Raji (cell line): ENCODE results near the gene PARP15.

Experiments
- POLR2A ChIP-seq: IDR thresholded peaks from 2 replicates; pipeline ENCODE4 v1.6.1; 2011; ENCODE audit warnings: low read depth, low read length, control low read depth; ENCODE audit not compliant: insufficient read depth

The PARP15 gene

DNA sequence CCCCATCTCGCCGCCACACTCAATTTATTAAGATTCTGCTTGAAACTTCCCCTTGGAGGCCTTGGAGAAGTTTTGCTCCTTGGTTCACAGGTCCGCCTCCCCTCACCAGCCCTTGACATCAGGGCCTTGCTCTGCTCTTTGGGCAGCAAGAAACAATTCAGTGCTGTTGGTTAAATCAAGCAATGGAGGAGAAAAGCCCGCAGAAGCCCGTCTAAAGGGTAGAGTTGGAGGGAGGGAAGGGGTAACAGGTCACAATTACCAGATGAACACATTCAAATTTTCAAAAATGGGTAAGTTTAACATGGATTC, 13.8 kb upstream of the PARP15 start:
- TF ChIP-seq POLR2A = no peak

DNA sequence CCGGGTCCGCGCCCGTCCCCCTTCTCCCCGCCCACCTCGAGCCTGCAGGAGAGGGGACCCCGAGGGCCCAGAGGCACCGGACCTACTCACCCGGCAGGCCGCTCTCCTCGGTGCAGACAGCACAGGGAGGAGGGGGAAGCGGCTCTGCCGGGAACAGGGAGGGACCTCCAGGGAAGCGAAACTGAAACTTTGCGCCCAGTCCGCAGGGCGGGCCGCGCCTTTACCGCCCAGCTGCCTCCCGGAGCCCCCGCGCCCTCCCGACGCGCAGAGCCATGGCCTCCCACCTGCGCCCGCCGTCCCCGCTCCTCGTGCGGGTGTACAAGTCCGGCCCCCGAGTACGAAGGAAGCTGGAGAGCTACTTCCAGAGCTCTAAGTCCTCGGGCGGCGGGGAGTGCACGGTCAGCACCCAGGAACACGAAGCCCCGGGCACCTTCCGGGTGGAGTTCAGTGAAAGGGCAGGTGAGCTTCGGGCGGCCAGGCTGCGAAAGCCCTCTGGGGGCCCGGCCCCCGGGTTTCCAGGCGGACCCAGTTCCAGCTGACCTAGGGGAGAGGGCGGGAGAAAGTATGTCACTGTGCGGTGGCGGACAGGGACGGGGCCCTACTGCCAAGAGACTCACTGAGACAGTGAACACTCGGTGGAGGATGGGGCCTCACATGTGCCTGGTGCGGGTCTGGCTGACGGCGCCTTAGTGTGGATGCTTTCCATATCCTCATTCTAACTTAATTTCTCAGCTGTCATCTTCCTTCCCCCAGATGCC, 13.1 kb upstream of the PARP15 start, which contains the start of the genes DTX3L and PARP9:
Gene DTX3L, plus strand, starts transcription at position 184 of the 758 bp plus-strand sequence. Its CDS starts 89 bp downstream, at position 273.
Gene PARP9, minus strand, starts transcription at position 146 of the 758 bp plus-strand sequence. CDS start 4,680 bp downstream, outside the sequence.
- TF ChIP-seq POLR2A = peak; percentile 61; the same call in 1 of the 2 replicates

GRCh38 chr3:122568755-122569154, 8.7 kb upstream of the PARP15 start:
- TF ChIP-seq POLR2A = no peak

DNA sequence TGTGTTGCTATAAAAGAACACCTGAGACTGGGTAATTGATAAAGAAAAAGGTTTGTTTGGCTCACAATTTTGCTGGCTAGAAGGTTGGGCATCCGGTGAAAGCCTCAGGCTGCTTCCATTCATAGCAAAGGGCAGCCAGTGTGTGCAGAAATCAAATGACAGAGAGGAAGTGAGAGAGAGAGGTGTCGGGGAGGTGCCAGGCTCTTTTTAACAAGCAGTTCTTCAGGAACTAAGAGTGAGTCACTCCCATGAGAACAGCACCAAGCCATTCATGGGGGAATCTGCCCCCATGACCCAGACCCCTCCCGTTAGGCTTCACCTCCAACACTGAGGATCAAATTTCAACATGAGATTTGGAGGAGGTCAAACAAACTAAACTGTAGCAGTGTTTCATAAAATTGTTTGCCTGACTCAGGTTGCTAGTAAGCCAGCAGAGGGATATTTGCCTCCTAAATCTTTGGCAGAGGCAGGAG, 4.5 kb upstream of the PARP15 start:
- no peak for TF ChIP-seq POLR2A

GRCh38 chr3:122576174-122576940, 1.1 kb upstream of the PARP15 start:
- no peak; the same call in 1 of the 2 replicates for TF ChIP-seq POLR2A

DNA sequence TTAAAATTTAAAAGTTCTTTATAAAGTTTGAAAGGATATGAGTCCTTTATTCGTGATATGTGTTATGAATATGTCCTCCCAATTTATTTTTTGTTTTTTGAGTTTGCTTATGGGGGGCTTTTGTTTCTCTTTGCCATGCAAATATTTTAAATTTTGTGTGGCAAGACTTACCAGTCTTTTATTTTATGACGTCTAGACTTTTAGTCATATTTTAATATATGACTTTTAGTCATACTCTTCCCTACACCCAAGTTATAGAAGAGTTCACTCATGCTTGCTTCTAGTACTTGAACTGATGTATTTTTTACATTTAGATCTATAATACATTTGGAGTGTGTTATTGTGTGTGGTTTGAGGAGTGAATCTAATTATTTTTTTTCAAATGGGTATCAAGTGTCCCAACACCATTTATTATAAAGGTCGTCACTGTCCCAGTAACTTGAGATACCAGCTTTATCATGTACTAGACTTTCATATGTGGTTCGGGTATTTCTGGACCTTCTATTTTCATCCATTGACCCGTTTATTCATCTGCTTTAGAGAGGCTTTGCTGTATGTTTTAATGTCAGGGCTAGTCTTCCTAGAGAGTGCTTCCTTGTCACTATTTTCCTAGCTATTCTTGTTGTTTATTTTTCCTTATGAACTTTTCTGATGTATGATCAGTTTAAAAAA, 755 bp downstream of the PARP15 start:
- TF ChIP-seq POLR2A = no peak

DNA sequence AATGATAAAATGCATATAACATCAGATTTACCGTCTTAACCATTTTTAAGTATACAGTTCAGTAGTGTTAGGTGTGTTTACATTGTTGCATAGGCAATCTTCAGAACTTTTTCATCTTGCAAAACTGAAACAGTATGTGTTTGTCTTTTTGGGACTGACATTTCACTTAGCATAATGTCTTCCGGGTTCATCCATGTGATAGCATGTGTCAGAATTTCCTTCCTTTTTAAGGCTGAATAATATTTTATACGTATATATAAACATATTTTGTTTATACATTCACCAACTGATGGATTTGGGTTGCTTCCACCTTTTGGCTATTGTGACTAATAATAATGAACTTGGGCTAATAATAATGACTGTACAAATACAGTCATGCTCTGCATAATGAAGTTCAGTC, 3.0 kb downstream of the PARP15 start:
- no peak for TF ChIP-seq POLR2A

- no peak for TF ChIP-seq POLR2A
Measured at GRCh38 chr3:122581622-122582021, 4.2 kb downstream of the PARP15 start.

DNA sequence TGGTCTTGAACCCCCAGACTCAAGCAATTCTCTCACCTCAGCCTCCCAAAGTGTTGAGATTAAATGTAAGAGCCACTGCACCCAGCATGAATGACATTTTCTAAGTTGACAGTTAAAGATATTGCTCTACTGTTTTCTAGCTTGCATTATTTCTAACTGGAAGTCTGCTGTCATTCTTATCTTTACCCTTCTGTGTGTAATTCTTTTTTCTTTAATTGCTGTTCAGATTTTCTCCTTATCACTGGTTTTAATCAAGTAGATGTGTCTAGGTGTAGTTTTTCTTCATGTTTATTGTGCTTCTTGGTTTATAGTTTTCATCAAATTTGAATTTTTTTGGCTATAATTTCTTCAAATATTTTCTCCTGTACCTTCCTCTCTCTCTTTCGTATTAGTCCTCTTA, 4.9 kb downstream of the PARP15 start:
- no peak for TF ChIP-seq POLR2A

DNA sequence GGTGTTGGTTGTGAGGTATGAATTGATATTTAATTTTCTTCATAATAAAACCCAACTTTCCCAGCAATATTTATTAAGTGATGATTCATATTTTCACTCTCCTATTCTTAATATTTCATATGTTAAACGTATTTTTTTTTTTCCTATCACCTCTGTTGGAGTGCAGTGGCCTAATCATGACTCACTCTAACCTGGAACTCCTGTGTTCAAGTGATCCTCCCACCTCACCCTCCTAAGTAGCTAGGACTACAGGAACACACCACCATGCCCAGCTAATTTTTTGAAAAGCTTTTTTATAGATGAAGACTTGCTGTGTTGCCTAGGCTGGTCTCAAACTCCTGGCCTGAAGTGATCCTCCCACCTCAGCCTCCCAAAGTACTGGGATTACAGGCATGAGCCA, 8.6 kb downstream of the PARP15 start:
- TF ChIP-seq POLR2A = no peak

DNA sequence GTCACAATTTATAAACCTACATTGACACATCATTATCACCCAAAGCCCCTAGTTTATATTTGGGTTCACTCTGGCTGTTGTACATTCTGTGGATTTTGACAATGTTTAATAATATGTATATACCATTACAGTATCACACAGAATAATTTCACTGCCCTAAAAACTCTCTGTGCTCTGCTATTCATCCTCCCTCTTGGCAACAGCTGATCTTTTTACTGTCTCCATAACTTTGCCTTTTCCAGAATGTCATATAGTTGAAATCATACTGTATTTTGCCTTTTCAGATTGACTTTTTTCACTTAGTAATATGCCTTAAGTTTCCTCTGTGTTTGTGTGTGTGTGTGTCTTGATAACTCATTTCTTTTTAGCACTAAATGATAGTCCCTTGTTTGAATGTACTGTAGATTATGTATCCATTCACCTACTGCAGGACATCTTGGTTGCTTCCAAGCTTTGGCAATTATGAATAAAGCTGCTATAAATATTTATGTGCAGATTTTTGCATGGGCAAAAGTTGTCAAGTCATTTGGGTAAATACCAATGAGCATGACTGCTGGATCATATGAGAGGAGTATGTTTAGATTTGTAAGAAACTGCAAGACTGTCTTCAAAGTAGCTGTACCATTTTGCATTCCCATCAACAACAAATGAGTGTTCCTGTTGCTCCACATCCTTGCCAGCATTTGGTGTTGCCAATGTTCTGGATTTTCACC, 9.5 kb downstream of the PARP15 start:
- no peak for TF ChIP-seq POLR2A

- TF ChIP-seq POLR2A = no peak
Measured at GRCh38 chr3:122587572-122587971, 10.1 kb downstream of the PARP15 start.

DNA sequence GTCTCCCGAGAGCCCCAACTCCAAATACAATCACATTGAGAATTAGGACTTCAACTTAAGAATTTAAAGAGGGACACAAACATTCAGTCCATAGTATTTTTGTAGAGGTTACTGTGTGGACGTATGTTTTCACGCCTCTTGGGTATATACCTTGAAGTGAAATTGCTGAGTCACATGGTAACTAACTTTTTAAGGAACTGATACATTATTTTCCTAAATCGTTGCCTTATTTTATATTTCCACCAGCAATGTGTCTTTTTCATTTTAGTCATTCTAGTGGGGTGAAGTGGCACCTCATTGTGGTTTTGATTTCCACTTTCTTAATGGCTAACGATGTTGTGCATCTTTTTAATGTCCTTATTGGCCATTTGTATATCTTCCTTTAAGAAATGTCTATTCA, 11.8 kb downstream of the PARP15 start:
- TF ChIP-seq POLR2A = no peak

DNA sequence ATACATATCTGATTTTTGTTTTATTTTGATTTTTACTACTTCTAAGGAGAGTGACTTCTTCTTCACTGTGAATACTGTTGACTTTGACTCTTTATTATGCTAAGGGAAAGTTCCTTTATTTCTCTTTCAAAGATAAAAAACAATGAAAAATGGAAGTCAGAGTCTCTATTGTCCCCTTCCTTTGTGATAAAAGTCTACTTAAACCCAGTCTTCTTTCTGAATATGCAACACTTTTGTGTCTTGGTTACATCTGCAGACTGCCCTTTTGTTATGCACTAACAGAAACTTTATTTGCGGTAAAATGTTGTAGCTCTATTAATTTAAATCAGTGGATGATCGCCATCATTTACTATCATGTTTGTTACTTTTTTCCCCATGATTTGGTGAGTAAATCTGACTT, 13.2 kb downstream of the PARP15 start:
- no peak for TF ChIP-seq POLR2A

GRCh38 chr3:122594025-122594424, 16.6 kb downstream of the PARP15 start:
- no peak for TF ChIP-seq POLR2A

DNA sequence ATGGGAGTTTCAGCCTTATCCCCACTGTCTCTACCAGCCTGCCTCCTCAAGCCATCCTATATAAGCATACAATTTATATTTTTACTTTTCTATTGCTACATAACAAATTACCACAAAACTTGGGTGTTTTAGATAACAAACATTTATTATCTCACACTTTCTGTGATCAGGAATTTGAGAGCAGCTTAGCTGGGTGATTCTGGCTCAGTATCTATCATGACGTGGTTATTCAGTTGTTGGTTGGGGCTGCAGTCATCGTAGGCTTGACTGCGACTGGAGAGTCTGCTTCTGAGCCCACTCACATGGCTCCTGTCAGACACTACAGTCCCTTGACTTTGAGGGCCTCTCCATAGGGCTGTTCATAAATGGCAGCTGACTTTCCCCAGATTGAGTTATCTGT, 20.7 kb downstream of the PARP15 start:
- no peak for TF ChIP-seq POLR2A

GRCh38 chr3:122598556-122598955, 21.1 kb downstream of the PARP15 start:
- no peak for TF ChIP-seq POLR2A
